ENCODE measurements around the gene ABCC4.
"Not testable (repeated sequence)": the region's sequence is repeated elsewhere in the genome, so short reads cannot be mapped to it uniquely, and the experiment has no call there.

ABCC4 gene

DNA sequence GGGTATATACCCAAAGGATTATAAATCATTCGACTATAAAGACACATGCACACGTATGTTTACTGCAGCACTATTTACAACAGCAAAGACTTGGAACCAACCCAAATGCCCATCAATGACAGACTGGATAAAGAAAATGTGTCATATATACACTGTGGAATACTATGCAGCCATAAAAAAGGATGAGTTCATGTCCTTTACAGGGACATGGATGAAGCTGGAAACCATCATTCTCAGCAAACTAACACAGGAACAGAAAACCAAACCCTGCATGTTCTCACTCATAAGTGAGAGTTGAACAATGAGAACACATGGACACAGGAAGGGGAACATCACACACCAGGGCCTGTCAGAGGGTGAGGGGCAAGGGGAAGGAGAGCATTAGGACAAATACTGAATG lies 102.6 kb downstream of the ABCC4 start:
- not testable (repeated sequence) for DNase-seq (ENCODE audit: low read depth in 4 of 4, low spot score in 1 of 4)

DNA sequence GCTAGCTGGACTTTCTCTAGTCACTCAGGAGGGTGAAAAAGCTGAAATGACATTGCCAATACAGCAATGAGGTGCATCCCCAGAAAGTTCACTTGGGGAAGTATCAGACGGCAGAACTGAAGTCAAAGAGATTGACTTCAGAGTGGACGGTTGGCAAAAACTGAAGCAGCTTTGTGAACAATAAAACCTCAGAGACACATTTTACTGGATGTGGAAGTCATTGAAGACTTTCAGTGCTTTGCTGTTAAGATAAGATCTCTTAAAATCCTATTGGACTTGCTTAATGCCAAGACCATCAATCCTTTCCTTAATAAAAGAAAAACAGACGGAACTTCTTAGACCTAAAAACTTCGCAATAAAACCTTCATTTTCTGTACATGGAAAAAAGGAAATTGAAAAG lies 103.7 kb downstream of the ABCC4 start:
- DNase-seq (ENCODE audit: low read depth in 4 of 4, low spot score in 1 of 4) = no peak

DNA sequence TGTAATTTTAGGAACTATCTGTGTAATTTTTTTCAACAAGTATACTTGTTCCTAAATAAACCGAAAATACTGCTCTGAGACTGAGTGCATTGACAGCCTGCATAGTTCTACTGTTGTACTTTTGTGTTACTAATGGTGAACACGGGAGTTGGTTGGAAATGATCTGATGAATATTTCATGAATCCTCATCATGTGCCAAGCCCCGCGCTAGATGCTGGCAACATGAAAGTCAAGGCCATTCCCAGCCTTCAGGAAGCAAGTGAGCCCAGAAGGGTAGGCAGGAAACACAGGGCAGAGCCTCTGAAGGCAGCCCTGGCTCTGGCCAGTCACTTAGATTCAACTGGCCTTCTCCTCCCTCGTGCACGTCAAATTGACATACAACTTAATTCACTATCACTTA lies 106.1 kb downstream of the ABCC4 start:
- no peak for DNase-seq (ENCODE audit: low read depth in 4 of 4, low spot score in 1 of 4)

DNA sequence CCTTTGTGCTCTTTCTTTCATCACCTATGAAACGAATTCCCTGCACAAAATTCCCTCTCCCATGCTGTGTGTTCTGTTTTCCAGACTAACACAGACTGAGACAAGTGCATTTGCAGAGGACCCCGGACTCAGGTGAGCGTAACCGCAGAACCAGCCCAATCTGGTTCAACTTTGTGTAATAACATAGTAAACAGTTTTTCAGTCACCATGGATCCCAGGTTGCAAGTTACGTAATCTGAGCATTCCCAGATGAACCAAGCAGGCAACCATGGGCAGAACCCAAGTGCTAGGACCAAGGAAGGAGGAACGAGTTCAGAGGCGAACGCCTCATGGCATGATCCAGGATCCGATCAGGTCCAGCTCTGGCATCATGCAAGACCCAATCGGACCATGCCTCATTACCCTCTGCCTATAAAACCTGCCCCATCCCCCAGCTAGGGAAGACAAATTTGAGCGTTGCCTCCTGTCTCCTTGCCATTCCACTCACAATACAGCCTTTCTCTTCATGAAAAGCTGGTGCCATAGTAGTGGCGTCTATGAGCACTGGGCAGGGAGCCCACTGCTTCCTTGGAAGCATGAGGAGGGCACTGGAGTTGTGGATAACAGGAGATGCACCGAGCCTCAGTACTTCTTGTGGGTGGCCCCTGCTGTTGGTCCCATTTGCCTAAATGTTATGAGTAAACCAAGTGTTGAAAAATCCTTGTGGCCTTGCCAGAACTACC lies 107.6 kb downstream of the ABCC4 start:
- DNase-seq (ENCODE audit: low read depth in 4 of 4, low spot score in 1 of 4) = no peak

DNA sequence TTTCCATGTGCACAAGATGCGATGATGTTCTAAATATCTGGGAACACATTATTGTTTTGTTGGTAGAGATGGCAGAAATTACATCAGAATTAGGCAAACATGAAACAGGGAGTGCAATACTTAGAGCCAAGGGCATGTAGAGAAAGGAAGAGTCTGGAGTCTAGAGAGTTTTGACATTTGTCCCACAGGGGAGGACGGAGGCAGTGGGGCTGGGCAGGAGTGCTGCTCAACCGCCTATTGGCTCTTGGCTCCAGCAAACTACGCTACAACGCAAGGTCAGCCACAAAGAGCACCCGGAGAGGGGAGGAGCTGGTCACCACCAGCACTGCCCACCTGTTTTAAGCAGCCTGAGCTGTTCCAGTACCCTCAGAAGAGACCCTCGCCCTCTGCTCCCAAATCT lies 108.3 kb downstream of the ABCC4 start:
- DNase-seq (ENCODE audit: low read depth in 4 of 4, low spot score in 1 of 4) = no peak

DNA sequence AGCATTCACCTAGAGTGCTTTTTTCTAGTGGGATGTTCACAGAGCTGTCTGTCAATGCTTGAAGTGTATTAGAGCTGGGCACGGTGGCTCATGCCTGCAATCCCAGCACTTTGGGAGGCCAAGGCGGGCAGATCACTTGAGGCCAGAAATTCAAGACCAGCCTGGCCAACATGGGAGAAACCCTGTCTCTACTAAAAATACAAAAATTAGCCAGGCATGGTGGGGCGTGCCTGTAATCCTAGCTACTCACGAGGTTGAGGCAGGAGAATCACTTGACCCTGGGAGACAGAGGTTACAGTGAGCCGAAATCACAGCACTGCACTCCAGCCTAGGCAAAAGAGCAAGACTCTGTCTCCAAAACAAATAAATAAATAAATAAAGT lies 108.7 kb downstream of the ABCC4 start:
- DNase-seq (ENCODE audit: low read depth in 4 of 4, low spot score in 1 of 4) = not testable (repeated sequence)

DNA sequence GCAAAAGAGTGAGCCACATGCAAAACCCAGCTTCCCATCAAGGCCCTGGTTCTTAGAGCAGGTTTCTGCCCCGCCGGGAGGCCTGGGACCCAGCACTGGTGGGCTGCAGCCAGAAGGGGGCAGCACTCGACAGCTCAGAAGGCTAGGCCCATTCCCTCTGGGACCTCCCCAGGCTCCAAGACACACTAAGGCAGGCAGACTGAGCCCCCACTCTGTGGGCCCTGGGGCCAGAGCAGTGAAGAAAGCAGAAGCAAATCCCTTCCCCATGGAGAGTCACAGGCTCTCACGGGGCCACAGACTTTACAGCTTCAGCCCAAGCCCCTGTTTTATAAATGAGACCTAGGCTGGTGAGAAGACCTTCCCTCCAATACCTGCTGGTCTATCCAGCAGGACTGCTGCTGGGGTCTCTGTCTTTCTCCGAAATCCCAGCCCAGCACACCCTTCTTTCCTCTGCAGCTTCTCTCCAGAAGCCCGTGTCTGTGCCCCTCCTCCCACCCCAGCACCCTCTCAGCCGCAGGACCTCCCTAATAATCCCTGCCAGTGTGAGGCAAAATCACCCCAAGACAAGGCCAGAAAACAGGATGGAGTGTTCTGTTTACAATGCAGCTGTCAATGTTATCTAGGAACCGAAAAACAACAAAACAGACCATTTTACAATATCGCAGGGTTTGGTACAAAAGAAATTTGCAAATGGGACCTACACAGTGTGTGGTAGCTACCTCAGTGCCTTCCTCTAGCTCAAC lies 109.3 kb downstream of the ABCC4 start:
- peak; percentile 28 to 56 (median 46) for DNase-seq (ENCODE audit: low read depth in 4 of 4, low spot score in 1 of 4)

DNA sequence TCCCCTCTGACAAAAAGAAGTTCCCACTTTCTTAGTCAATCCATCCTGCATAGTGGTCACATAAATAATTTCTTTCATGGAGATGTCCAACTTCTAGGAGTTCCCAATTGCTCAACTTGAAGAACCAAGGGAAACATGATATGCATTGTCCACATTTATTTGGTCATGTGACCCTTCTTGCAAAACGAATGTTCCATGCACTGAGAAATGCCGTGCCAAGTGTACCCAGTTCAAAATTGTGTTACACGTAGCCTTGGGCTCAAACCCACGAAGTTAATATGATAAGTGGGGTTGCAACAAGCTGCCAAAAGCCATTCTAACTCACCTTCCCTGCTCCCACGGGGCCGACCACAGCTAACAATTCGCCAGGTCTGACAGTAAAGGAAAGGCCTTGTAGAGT lies 113.1 kb downstream of the ABCC4 start:
- DNase-seq (ENCODE audit: low read depth in 4 of 4, low spot score in 1 of 4) = no peak

DNA sequence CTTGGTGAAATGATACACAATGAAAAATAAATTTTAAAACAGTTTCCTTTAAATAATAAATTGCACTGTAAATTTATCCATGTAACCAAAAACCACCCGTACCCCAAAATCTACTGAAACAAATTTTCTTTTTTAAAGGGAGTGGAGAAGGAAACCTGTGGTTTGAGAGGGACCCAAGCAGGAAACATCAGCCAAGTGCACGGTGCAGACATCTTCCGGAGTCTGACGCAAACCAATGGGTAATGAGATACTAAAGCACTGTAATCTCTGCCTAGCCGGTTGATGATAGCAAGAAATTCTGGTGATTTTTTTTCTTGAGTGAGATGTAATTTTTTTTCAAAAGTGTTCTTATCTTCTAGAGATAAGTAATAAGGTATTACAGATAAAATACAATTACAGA lies 115.4 kb downstream of the ABCC4 start:
- no peak for DNase-seq (ENCODE audit: low read depth in 4 of 4, low spot score in 1 of 4)

DNA sequence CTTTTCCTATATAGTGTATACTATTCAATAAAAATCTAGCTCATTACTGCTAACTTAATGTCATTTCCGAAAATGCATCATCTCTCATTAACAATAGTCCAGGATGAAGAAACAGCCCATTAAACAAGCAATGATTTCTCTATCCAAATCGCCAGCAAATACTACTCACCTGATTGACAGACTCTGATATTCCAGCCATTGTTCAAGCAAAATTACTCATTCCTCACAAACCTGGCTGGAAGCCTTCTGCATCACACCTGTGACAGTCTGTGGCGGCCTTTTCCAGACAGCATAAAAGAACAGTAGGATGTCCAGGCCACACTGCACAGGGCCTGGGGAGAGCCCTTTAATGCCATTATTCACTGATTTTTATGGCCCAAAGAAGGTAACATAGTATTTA lies 115.9 kb downstream of the ABCC4 start:
- DNase-seq (ENCODE audit: low read depth in 4 of 4, low spot score in 1 of 4) = no peak

DNA sequence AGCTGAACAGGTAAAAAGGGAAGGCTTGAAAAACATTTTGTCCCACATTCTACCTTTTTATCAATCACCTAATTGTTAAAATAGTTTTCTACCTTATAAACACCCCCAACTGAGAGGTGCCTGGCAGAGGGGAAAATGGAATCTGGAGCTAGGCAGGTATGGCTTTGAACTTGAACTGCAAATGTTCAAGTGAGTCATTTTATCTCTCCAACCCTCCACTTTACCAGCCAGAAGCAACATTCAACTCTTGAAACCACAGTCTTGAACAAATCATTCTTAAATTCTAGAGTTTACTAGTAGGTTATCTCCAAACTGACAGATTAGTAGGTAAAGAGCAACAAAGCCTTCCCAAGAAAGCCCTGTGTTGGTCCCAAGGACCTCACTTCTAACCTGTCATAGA lies 116.9 kb downstream of the ABCC4 start:
- DNase-seq (ENCODE audit: low read depth in 4 of 4, low spot score in 1 of 4) = no peak

DNA sequence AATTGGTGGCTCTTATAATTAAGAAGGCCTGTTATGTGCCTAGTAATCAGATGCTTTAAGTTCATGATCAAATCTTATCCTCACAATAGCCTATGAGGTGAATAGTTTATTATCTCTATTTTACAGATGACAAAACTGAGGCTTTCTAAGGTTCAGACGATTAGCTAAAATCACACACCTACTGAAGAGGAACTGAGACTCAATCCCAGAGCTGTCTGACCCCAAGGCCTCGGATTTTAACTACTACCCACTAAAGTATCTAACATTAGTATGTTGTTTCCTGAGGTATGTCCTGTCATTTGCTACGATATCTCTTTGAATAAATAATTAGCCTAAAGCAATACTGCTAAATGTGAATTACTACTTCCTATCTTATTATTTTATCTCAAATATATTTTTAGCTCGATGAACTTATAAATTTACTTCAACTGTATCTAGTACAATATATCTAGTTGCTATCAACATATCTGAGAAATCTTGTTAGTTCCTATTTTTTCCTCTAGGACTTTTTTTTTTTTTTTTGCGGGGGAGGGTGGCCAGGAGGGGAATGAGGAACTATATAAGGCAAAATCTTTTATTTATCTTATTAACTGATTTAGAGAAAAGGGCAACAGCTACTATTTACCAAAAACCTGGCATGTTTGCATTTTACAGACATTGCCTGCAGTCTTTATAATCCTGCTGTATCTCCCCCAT lies 118.5 kb downstream of the ABCC4 start:
- no peak for DNase-seq (ENCODE audit: low read depth in 4 of 4, low spot score in 1 of 4)

DNA sequence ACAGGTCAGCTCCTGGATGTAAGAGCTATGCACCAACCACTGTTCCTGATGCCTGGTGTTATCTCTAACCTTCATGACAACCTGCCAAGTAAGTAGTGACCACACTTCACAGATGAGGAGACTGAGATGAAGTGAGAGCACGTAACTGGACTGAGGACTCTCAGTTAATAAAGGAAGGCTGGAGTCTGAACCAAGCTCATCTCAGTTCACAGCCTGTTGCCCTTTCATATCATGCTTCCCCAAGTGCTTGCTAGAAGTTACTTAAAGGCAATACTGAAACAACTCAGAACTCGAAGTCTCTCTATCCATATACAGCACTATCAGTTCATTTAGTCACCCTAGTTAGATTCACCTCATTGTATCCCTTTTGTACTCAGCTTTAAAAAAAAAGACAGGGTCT lies 119.7 kb downstream of the ABCC4 start:
- DNase-seq (ENCODE audit: low read depth in 4 of 4, low spot score in 1 of 4) = no peak

DNA sequence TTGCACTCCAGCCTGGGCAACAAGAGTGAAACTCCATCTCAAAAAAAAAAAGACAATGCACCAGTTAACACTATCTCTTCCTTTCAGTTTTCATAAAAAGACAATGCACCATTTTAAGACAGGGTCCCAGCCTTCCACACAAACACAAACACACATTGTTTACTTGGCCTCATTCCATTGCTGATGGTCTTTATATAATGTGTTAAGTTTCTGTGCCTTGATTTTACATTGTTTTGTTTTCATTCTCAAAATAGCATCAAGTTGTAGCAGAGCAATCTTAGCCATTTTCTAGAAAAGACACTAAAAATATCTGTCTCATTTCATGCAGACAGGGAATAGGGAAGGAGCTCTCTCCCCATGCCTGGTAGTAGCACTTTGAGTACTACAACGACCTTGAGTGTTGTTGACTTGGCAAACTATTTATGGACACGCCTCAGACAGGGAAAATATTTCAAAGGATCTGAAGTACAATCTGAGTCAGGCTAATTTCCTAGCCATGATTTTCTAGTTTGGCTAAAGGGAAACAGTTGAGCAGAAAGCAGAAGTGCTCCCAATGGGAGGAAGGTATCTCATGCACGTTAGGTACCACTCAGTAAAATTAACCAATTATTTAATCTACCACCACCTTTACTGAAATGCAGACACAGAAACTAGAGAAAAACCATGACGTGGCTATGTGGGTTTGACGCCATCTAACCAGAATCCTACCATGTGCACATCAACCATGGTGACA lies 120.6 kb downstream of the ABCC4 start:
- DNase-seq (ENCODE audit: low read depth in 4 of 4, low spot score in 1 of 4) = no peak

DNA sequence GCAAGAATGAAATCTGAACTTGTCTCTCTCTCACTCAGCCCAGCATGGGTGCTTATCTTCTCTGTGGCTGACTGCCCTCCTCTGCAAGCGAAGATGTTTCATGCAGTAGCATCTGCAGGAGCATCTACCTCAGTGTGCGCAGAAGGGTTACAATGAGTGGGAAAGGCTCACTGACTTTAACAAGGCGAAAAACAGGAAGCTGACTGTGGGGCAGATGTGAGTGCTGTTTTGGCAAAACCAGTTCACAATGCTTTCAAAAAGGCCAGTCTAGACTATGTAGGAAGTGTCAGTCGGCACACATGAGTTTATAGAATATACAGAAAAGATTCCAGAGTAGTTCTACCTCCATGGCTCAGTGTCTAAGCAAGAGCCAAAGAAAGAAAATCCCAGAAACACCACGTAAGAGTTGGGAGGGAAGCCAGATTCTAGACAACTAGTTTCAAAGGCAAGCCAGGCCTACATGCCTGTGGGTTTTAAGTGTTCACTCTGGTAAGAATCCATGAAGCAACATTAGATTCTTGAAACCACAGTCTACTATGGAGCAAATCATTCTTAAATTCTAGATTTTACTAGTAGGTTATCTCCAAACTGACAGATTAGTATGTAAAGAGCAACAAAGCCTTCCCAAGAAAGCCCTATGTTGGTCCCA lies 124.5 kb downstream of the ABCC4 start:
- no peak for DNase-seq (ENCODE audit: low read depth in 4 of 4, low spot score in 1 of 4)

DNA sequence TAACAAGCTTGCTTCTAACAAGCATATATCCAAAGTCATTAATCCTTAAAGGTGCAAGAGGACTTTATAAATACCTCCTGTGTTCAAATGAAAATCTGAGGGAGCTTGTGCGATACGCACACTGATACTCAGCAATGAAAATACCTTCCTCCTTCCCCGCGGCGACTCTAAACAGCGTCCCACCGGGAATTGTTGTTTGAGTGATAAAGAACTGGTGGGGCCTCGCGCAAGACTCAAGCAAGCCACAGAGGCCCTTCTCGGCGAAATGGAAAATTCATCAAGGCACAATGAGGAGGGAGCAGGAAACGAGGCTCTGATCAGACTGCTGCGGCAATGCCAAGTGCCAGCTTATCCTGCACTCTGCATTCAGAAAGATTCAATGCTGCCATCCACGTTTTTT lies 126.7 kb downstream of the ABCC4 start:
- DNase-seq (ENCODE audit: low read depth in 4 of 4, low spot score in 1 of 4) = no peak

DNA sequence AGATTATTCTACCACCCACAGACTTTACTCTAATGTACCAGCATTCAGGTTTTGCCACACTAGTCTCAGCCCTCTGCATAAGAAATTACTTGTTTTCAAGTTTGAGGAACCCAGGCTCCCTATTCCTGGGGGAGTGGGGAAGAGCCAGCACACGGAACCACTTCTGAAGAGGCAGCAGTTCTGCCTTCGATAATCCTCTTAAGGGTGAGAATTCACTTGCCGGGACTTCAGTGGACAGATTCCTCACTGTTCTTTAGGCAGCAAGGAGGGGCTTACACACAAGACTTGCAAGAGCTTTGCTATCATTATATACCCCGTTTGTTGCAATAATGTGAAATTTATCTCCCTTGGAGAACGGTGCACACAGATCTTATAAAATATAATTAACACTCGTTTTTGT lies 133.1 kb downstream of the ABCC4 start:
- no peak for DNase-seq (ENCODE audit: low read depth in 4 of 4, low spot score in 1 of 4)

DNA sequence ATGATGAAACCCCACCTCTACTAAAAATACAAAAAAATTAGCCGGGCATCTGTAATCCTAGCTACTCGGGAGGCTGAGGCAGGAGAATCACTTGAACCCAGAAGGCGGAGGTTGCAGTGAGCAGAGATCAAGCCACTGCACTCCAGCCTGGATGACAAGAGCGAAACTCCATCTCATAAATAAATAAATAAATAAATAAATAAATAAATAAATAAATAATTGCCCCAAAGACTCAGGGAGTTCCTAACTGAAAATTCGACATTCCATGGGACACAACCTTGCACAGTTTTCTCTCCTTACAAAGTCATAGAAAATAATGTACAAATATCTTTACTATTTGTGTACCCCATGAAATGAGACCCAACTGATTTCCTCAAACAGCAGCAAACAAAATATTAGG lies 134.2 kb downstream of the ABCC4 start:
- not testable (repeated sequence) for DNase-seq (ENCODE audit: low read depth in 4 of 4, low spot score in 1 of 4)

DNA sequence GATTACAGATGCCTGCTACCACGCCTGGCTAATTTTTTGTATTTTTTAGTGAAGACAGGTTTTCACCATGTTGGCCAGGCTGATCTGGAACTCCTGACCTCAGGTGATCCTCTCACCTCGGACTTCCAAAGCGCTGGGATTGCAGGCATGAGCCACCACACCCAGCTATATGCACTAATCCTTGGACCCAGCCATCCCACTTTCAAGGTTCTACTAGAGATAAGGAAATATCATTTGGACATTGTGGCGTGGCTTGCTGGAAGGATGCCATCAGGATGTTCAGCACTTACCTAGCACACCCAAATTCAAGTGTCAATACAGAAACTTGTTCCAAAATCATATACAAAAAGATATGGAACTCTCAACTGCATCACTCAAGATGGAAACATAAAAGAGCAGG lies 136.4 kb downstream of the ABCC4 start:
- no peak for DNase-seq (ENCODE audit: low read depth in 4 of 4, low spot score in 1 of 4)

DNA sequence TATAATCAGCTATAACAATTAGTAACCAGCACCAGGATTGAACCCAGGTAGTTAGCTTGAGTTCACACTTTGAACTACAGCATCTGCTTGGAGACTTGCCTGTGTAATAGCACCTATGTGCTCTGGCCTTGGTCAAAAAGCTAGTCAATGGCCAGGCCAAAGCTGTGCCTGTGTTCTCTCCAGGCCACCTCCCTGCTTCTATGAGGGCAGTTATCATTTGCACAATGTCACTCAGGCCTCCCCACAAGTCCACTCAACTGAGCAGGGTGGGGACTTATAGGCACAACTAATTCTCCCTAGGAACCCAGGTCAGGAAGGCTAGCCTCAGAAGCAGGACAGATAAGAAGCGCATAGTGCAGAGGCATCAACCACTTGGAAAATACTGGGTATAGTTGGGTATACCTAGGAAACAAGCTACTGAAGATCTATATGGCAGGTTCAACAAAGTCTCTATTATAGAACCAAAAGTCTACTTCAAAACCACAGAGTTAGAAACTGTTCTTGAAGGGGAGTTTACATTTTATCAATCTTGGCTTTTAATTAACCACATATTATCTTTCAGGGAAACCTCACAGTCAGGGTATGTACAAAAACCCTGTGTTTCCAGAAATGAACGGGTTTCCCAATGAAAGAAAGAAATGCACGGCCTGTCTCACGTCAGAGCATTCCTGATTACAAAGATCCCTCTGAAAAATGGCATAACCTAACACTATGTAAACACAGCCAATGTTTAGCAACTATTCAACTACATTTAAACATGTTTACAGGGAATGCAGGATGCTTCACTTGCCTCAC lies 140.9 kb downstream of the ABCC4 start:
- no peak for DNase-seq (ENCODE audit: low read depth in 4 of 4, low spot score in 1 of 4)
